ENCODE results near the gene SIGLEC11.
"Not testable (repeated sequence)": the region's sequence is repeated elsewhere in the genome, so short reads cannot be mapped to it uniquely, and the experiment has no call there.

SIGLEC11 gene

DNA sequence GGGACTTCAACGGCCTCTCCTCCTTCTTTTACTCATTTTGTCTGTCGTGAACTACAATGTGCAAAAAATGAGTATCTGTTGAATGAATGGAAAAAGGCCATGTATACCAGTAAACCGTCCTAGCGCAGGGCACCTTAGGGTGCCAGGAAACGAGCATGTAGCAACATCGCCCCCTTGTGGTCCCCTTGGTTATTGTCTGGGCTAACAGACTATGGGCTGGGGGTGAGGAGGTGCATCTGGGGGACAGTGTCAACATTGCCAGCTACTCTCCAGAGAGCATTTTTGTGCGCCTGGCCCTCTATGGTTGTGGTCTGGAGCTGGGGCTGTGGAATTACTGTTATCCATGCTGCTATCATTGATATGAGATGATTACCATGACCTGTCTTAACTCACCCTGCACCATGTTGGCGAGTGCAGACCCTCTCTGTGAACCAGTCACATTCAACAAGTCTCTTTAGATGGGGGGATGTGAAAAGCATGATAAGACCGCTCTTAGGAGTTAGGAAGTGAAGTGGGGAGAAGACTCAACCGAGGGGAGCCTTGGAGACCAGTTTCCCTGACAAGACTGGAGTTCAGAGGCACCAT, 22.8 kb upstream of the SIGLEC11 start:
- DNase-seq = peak; percentile 39 to 89 (median 70)
- intact Hi-C loops (cut with DNase I) = no loop called here

DNA sequence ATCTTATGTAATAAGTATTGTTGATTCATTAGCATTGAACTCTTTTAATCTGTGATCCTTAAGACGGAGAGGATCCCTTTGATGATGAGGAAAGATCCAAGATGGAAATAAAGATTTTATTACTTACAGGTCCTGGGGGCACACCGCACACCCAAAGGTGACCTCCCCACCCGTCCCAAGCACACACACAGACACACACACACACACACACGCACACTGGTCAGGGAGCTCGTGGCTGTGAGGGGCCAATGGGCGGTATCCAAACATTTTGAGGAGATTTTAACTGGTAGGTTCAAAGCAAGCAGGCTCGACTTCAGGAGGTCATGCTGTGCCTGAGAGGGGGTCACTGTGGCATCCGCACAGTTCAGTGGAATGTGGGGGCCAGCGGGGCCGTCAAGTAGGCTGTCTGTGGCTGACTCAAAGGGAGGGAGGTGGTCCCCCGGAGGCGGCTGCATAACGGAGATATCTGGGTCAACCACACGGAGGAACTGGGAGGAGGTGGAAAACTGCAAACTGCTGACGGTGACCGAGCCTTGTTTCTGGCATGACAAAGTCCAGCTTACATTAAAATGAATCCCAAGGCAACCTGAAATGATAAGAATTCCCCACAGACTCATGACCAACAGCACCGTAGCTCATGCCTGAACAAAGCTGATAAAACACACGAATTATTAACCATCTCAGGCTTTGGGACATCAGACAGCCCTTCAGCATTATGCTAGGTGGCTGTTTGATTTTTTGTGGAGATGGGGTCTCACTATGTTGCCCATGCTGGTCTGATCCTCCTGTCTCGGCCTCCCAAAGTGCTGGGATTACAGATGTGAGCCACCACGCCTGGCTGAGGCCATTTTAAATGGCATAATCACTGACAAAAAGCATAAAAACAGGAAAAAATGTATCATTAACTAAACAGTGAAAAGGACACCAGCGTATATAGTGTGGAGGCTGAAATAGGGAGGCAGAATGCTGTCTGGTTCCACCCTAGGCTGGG, 20.9 kb upstream of the SIGLEC11 start:
- intact Hi-C loops (cut with DNase I) = loop anchor here (2.0 kb wide), 1 partner anchor 45 kb away; no protein-coding TSS in a partner anchor
- DNase-seq = no peak

DNA sequence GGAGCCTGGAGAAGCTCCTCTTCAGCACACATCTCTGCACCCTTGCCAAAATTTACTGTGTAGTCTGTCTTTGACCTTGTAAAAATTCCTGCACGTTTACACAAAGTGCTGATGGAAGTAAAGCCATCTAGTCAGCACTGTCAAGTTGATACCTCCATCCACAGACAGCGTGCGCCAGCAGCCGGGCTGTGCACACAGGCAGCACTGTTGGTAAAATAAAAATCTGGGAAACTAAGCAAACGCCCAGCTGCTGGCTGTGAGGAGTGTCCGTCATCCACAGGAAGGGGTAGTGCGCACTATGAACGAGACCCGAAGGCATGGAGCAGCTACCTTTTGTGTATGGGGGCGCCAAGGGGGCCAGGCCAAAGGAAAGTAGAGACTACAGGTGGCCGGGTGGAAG, 17.4 kb upstream of the SIGLEC11 start:
- DNase-seq = no peak
- intact Hi-C loops (cut with DNase I) = no loop called here

DNA sequence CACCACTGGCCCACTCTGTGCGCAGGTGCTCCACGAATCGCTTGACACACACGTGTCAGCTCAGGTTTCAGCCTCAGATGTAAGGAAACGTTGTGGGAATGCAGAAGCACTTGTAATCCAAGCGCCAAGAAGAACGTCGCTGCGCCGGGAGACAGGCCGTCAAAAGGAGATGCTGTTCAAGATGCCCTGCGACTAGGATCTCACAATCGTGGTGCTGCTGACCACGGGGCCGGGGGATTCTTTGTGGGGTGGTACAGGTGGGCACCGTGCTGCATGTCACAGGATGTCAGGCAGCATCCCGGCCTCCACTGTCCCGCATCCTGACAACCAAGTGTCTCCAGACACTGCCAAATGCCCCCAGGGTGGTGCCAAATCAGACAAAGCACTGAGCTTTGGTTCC, 16.9 kb upstream of the SIGLEC11 start:
- DNase-seq = no peak
- intact Hi-C loops (cut with DNase I) = no loop called here

DNA sequence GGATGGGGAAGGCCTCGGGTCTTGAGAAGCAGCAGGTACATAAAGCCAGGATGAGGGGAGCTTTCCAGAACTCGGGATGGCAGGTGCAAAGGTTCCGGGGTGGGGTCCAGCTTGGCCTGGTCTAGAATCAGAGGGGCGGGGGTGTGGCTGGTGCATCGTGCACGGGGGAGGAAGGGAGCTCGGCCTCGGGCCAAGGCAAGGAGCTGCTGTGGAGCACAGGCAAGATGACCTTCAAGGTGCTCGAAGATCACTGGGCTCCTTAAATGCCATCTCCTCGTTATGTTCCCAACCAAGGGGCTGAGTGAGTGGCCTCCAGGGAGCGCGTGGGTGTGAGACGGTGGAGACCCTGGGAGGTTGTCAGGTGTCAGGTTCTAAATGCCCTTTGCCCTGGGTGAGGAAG, 16.1 kb upstream of the SIGLEC11 start:
- no peak for DNase-seq
- intact Hi-C loops (cut with DNase I) = no loop called here

DNA sequence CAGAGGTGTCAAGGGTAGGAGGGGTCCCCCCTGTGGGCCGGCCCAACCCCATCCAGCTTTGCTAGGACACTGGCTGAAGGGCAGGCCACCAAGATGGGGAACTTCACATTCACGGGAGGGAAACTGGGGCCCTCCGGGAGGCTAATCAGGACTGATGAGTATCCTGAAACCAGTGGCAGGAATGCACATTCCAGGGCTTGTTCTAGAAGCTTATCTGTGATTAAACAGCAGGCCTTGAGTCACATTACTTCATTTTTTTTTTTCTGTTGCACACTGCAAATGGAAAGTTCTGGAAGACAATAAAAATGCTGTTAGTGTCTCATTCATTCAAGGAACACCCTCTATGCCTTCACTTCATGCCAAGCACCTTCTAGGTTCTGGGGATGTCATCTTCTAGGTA, 15.5 kb upstream of the SIGLEC11 start:
- intact Hi-C loops (cut with DNase I) = no loop called here
- DNase-seq = no peak

DNA sequence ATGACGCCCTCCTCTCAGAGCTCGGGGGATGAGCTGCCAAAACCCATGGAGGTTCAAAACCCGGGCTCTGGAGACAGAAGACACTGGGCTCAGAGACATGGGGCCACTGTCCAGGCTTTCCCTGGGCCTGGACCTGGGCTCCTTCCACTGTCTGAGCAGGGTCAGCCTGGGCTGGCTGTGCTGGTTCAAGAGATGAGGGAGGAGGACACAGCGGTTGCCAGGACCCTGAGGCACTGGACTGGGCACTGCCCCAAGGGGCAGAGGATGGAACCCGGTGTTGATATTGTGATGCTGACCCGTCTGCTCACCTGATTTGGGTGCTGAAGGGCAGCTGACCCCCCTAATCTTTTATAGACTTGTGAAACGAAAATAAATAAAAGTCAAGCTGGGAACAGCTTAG, 14.1 kb upstream of the SIGLEC11 start:
- DNase-seq = no peak
- intact Hi-C loops (cut with DNase I) = no loop called here

DNA sequence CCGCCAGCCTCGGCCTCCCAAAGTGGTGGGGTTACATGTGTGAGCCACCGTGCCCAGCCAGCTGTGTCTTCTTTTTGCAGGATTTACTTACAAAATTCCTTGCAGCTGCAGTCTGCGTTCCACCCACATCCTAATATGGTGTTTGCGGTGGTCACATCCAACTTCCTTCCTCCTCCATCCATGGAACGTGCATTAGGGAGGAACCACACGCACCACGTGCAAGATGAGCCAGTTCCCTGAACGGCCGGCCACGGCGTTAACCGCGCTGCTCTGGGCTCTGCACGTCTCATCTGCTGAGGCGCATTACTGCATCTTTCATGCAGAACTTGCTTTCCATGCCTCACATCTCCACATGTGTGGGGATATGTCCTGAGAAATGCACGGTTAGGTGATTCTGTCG, 13.0 kb upstream of the SIGLEC11 start:
- intact Hi-C loops (cut with DNase I) = no loop called here
- no peak for DNase-seq

DNA sequence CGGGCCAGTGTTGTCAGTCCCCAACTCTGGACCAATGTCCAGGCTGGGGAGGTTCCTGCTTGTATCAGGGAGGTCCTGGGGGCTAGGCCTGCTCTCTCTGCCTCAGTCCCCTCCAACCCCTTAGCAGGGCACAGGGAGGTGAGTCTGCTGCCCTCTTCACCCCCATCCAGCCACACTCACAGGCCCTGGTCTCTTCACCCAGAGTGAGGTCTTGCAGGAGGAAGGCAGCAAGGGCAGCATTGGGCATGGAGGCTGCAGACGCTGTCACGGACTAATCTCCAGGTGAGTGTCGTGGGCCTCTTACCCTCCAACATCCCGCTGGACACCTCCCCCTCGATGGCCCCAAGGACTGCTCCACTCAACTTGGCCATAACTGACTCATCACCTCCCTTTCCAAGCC, 11.9 kb upstream of the SIGLEC11 start:
- intact Hi-C loops (cut with DNase I) = no loop called here

DNA sequence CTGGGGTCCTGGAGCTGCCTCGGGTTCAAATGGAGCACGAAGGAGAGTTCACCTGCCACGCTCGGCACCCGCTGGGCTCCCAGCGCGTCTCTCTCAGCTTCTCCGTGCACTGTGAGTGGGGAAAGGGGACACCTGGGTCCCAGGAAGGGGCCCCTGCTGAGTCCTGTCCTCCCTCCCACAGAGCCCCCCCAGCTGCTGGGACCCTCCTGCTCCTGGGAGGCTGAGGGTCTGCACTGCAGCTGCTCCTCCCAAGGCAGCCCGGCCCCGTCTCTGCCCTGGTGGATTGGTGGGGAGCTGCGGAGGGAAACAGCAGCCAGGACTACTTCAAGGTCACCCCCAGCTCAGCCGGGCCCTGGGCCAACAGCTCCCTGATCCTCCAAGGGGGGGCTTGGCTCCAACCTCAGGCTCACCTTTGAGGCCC, 11.0 kb upstream of the SIGLEC11 start:
- intact Hi-C loops (cut with DNase I) = no loop called here

More for the DNA sequence above, 11.9 kb upstream of the SIGLEC11 start:
- no peak for DNase-seq

DNA sequence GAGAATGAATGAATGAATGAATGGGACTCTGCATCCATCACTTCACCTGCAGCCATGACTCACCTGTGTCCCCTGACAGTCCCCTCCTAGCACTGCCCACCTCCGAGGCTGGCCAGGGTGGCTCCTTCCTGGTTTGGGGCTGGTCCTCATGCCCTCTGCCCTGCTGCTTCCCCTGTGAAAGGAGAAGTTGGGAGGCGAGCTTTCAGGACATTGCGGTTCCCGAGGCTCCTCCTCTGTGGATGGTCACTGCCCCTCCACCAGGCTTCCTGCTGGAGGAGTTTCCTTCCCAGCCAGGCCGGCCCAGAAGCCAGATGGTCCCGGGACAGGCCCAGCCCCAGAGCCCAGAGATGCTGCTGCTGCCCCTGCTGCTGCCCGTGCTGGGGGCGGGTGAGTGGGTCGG, 8.4 kb upstream of the SIGLEC11 start:
- DNase-seq = peak in 12 of 42 donors; percentile 6 to 44 (median 29)
- intact Hi-C loops (cut with DNase I) = not testable (repeated sequence)

More for the DNA sequence above, 11.0 kb upstream of the SIGLEC11 start:
- DNase-seq = no peak

DNA sequence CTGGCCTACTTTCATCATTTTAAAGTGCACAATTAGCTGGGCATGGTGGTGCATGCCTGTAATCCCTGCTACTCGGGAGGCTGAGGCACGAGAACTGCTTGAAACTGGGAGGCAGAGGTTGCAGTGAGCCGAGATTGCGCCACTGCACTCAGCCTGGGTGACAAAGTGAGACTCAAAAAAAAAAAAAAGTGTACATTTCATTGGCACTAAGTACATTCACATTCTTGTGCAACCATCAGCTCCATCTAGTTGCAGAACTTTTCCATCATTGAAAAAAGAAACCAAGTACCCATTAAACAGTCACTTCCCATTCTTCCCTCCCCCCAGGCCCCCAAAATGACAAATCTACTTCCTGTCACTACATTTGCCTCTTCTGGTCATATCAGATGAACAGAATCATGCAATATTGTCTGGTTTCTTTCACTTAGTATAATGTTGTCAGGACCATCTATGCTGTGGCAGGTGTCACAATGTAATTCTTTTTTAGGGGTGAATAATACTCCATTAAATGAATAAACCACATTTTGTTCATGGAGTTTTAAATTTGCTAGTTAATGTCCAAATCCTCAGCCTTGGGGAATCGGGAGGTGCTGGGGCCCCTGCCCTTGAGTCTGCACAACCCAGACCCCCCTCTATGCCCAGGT, 7.4 kb upstream of the SIGLEC11 start:
- intact Hi-C loops (cut with DNase I) = no loop called here
- DNase-seq = no peak

DNA sequence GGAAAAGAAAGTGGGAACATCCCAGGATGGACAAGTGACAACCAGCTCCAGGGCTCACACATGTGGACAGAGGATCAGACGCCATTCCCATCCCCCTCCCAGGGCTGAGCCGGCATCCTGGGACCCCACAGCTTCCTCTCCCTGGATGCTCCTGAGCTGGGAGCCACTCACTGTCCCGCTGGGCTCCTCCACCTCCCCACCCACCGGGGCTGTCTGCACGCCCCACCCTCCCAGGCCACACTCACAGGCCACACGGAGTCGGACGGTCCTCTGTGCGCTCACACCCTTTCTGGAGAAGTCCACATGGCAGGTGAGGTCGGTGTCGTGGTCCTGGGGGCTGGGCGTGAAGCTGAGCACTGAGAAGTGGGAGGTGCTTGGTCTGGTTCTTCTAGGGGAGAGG, 1.1 kb downstream of the SIGLEC11 start:
- DNase-seq; intact Hi-C loops (cut with DNase I): not testable (repeated sequence)

DNA sequence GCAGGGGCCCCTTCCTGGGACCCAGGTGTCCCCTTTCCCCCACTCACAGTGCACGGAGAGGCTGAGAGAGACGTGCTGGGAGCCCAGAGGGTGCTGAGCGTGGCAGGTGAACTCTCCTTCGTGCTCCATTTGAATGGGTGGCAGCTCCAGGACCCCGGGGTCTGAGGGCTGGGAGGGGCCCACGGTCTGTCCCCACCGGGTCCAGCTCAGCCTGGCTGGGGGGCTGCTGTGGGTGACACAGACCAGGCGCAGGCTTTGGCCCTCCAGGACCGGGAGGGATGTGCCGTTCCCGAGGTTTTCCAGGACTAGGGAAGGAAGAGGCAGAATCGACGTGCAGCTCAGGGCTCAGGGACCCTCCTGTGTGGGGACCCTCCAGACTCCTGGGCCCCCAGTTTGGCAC, 2.4 kb downstream of the SIGLEC11 start:
- DNase-seq; intact Hi-C loops (cut with DNase I): not testable (repeated sequence)

DNA sequence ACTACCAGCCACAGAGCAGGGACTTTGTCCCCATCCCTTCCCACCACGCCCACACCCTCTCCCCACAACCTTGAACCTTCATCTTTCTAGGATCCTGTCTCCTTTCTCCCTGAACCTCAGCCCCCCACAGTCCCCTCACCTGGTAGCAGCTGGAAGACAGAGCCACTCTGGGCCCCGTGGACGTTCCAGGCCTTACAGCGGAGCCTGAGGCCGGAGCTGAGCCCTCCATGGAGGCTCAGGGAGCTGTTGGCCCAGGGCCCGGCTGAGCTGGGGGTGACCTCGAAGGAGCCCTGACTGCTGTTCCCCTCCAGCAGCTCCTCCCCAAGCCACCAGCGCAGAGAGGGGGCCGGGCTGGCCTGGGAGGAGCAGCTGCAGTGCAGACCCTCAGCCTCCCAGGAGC, 2.8 kb downstream of the SIGLEC11 start:
- DNase-seq; intact Hi-C loops (cut with DNase I): not testable (repeated sequence)

DNA sequence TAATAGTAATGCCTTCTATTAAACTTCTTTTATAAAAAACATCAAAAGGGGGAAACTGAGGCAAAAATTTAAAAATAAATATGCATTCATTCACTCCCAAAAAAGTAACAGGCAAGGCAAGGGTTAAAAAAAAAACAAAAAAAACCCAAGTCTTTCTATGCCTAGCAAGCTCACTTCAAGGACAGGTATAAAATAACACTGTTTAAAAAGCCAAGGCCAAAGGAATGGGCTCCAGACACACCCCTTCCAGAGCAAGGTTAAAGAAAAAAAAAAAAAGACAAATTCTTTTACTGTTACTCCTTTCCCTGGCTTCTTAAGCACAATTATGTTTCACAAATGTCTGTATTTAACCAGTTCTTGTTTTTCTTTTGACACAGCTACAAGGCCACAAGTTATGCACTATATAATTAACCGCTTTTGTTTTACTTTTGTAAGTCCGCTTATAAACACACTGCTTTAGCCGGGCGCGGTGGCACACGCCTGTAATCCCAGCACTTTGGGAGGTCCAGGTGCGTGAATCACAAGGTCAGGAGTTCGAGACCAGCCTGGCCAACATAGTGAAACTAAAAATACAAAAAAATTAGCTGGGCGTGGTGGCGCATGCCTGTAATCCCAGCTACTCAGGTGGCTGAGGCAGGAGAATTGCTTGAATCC, 3.6 kb downstream of the SIGLEC11 start:
- intact Hi-C loops (cut with DNase I) = no loop called here
- no peak for DNase-seq

DNA sequence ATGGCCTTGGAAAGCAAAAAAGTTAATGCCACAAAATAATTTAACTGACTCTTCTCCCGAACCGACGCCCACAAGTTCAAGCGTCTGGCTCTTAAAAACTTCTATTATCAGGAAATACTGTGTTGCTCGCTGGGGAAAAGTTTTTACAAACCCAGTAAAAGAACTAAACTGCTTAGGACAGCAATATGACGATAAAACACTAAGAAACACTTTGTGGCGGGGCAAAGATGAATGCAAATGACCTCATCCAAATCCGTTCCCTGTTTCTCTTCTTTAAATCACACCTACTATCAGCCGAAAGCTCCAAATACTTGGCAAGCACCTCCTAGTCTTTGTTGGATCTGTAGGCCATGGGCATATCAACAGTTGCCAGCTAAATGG, 4.9 kb downstream of the SIGLEC11 start:
- intact Hi-C loops (cut with DNase I) = no loop called here
- no peak for DNase-seq

DNA sequence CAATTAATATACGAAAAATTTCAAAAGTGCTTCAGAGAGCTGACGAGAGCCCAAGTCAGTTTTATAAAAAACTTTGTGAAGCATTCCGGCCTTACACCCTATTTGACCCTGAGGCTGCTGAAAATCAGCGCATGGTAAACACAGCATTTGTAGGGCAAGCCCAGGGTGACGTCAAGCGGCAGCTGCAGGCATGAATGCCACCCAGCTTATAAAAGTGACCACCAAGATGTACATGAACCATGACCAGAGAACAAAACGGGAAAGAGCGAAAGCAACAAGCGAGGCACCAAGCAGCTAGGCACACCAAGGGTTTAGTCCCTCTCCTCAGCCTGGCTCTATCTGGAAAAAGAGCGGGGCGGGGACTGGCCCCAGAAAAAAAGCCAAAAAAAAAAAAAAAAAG, 6.0 kb downstream of the SIGLEC11 start:
- intact Hi-C loops (cut with DNase I) = no loop called here
- DNase-seq = peak in 1 of 42 donors; percentile 13

DNA sequence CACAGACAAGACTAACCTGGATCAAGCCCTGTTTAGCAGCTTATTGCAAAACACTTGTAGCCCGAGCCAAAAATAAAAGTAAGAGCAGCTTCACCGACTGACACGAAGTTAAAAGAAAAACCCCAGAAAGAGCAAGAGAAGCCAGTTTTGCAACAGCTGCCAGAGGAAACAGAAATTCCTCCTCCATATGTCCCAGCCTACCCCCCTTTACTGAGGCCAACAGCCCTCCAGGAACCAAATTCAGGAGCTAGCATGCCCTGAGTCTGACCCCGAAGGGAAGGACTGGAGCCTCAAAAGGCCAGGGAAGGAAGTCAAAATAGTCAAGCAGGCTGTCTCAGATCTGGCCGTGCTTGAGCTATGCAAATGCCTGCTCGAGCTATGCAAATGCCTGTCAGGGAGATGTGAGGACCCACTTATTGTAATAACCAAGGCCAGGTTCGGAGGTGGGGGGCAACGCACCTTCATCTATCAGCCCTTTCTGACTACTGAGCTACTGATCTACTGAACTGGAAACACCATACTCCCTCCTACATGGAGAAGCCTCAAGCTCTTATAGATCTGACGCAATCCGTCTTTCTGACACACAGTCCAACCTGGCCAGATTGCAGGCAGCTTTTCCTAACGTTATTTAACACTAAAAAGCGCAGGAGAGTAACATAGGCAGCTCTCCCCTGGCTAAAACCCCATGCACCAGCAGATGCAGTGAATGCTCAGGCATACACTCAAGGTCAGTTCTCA, 6.7 kb downstream of the SIGLEC11 start:
- peak in 1 of 42 donors; percentile 24 for DNase-seq
- intact Hi-C loops (cut with DNase I) = no loop called here

All from head of caudate nucleus (tissue), 42 donors.